ENCODE data around the gene ARHGAP26. TPM values are rescaled to one million over a fixed set of nuclear protein-coding genes. Genes with fewer than 3 reads are reported as not detected.
"Not testable (repeated sequence)": the region's sequence is repeated elsewhere in the genome, so short reads cannot be mapped to it uniquely, and the experiment has no call there.

ARHGAP26 gene
- total RNA-seq, 1 donor from 2014 or later = 35.4 TPM

GRCh38 chr5:142984525-142984924 is 214.3 kb downstream of the ARHGAP26 start:
- Histone ChIP-seq H3K9me3 (no peaks in the 10 kb centered on the region), H3K4me1 (peaks cover 43% of the 10 kb centered on the region), H3K27me3 (no peaks in the 10 kb centered on the region), H3K27ac (no peak overlapping the region), H3K4me3 (no peak overlapping the region), H3K36me3 (no peaks in the 10 kb centered on the region)
- DNase-seq = no peak
- no peak for ATAC-seq
- no peak for TF ChIP-seq CTCF (IDR thresholded peaks at IDR 0.05)
- intact Hi-C loops (cut with DNase I) = no loop called here

GRCh38 chr5:142989270-142989669 is 219.1 kb downstream of the ARHGAP26 start:
- H3K36me3 ChIP-seq; H3K4me1 ChIP-seq; H3K4me3 ChIP-seq; H3K9me3 ChIP-seq; ATAC-seq; intact Hi-C loops (cut with DNase I); H3K27me3 ChIP-seq; H3K27ac ChIP-seq; DNase-seq: not testable (repeated sequence)

- H3K27me3 ChIP-seq; H3K36me3 ChIP-seq; H3K9me3 ChIP-seq; ATAC-seq; H3K4me3 ChIP-seq; DNase-seq; H3K4me1 ChIP-seq; intact Hi-C loops (cut with DNase I); H3K27ac ChIP-seq: not testable (repeated sequence)
These were observed 219.9 kb downstream of the ARHGAP26 start for GRCh38 chr5:142990073-142990472.

- Histone ChIP-seq H3K9me3 (no peaks in the 10 kb centered on the region), H3K27me3 (no peaks in the 10 kb centered on the region), H3K4me3 (no peak overlapping the region), H3K36me3 (no peaks in the 10 kb centered on the region), H3K27ac (no peak overlapping the region), H3K4me1 (no peaks in the 10 kb centered on the region)
- no peak for DNase-seq
- ATAC-seq = peak; percentile 64
- intact Hi-C loops (cut with DNase I) = no loop called here
- no peak for TF ChIP-seq CTCF (IDR thresholded peaks at IDR 0.05)
These were observed 224.0 kb downstream of the ARHGAP26 start for GRCh38 chr5:142994218-142994617.

GRCh38 chr5:142995621-142996020 is 225.4 kb downstream of the ARHGAP26 start:
- H3K27me3 ChIP-seq; intact Hi-C loops (cut with DNase I); H3K27ac ChIP-seq; H3K4me3 ChIP-seq; ATAC-seq; H3K4me1 ChIP-seq; DNase-seq; H3K36me3 ChIP-seq; H3K9me3 ChIP-seq: not testable (repeated sequence)

- Histone ChIP-seq H3K4me1 (peaks cover 15% of the 10 kb centered on the region), H3K9me3 (no peaks in the 10 kb centered on the region), H3K36me3 (no peaks in the 10 kb centered on the region), H3K27me3 (no peaks in the 10 kb centered on the region), H3K27ac (no peak overlapping the region), H3K4me3 (no peak overlapping the region)
- no peak for ATAC-seq
- no peak for TF ChIP-seq CTCF (IDR thresholded peaks at IDR 0.05)
- intact Hi-C loops (cut with DNase I) = no loop called here
- no peak for DNase-seq
These were observed 227.4 kb downstream of the ARHGAP26 start for GRCh38 chr5:142997591-142997990.

GRCh38 chr5:142998316-142999020 is 228.3 kb downstream of the ARHGAP26 start:
- Histone ChIP-seq H3K4me1 (peaks cover 24% of the 10 kb centered on the region), H3K36me3 (no peaks in the 10 kb centered on the region), H3K4me3 (no peak overlapping the region), H3K27ac (no peak overlapping the region), H3K27me3 (no peaks in the 10 kb centered on the region), H3K9me3 (no peaks in the 10 kb centered on the region)
- no peak for TF ChIP-seq CTCF (IDR thresholded peaks at IDR 0.05)
- ATAC-seq (no peak), DNase-seq (no peak)
- intact Hi-C loops (cut with DNase I) = no loop called here

GRCh38 chr5:143000551-143000950 is 230.4 kb downstream of the ARHGAP26 start:
- intact Hi-C loops (cut with DNase I) = not testable (repeated sequence)

More at GRCh38 chr5:143000551-143000950, 230.4 kb downstream of the ARHGAP26 start:
- H3K9me3 ChIP-seq, H3K27ac ChIP-seq, ATAC-seq, H3K4me3 ChIP-seq, H3K36me3 ChIP-seq, H3K27me3 ChIP-seq, DNase-seq: not testable (repeated sequence)
- H3K4me1 ChIP-seq = peaks cover 44% of the 10 kb centered on the region
